ENCODE results near the gene ALOX5.
"Not testable (repeated sequence)": the region's sequence is repeated elsewhere in the genome, so short reads cannot be mapped to it uniquely, and the experiment has no call there.

DNA sequence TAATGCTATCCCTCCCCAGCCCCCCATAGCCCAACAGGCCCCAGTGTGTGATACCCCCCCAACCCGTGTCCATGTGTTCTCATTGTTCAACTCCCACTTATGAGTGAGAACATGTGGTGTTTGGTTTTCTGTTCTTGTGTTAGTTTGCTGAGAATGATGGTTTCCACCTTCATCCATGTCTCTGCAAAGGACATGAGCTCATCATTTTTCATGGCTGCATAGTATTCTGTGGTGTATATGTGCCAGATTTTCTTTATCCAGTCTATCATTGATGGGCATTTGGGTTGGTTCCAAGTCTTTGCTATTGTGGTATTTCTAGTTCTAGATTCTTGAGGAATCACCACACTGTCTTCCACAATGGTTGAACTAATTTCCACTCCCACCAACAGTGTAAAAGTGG lies 47.2 kb upstream of the ALOX5 start:
- not testable (repeated sequence) for TF ChIP-seq POLR2A (IDR thresholded peaks at IDR 0.05)
- TF ChIP-seq, protein P1, sequence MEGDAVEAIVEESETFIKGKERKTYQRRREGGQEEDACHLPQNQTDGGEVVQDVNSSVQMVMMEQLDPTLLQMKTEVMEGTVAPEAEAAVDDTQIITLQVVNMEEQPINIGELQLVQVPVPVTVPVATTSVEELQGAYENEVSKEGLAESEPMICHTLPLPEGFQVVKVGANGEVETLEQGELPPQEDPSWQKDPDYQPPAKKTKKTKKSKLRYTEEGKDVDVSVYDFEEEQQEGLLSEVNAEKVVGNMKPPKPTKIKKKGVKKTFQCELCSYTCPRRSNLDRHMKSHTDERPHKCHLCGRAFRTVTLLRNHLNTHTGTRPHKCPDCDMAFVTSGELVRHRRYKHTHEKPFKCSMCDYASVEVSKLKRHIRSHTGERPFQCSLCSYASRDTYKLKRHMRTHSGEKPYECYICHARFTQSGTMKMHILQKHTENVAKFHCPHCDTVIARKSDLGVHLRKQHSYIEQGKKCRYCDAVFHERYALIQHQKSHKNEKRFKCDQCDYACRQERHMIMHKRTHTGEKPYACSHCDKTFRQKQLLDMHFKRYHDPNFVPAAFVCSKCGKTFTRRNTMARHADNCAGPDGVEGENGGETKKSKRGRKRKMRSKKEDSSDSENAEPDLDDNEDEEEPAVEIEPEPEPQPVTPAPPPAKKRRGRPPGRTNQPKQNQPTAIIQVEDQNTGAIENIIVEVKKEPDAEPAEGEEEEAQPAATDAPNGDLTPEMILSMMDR (IDR thresholded peaks at IDR 0.05), result not testable (repeated sequence)
